ENCODE data around the gene SYCP2L. TPM values are rescaled to one million over a fixed set of nuclear protein-coding genes. Genes with fewer than 3 reads are reported as not detected.

SYCP2L gene
- total and polyA plus RNA-seq, 2 of the 8 experiments (the other 6 are each of a cell fraction or from before 2014, with no cell fraction given) = 1.7 to 4.2 TPM

DNA sequence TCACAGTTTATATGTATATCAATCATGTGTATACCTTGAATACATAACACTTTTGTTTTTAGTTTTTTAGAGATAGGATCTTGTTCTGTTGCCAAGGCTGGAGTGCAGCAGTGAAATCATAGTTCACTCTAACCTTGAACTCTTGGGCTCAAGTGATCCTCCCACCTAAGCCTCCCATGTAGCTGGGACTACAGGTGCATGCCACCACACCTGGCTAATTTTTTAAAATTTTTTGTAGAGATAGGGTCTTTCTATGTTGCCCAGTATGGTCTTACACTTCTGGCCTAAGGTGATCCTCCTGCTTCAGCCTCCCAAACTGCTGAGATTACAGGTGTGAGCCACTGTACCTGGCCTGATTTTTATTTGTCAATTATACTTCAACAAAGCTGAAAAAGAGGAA lies 69.9 kb downstream of the SYCP2L start (continued):
- TF ChIP-seq SUZ12 (IDR thresholded peaks at IDR 0.05; ENCODE audit: low read length) (no peak), TEAD4 (IDR thresholded peaks at IDR 0.05; ENCODE audit: low read depth, low read length) (no peak), CBX8 (IDR thresholded peaks at IDR 0.05; ENCODE audit: borderline replicate concordance, low read depth, low read length) (no peak)
